Measurements from ENCODE around the gene TOX3.

TOX3 gene

DNA sequence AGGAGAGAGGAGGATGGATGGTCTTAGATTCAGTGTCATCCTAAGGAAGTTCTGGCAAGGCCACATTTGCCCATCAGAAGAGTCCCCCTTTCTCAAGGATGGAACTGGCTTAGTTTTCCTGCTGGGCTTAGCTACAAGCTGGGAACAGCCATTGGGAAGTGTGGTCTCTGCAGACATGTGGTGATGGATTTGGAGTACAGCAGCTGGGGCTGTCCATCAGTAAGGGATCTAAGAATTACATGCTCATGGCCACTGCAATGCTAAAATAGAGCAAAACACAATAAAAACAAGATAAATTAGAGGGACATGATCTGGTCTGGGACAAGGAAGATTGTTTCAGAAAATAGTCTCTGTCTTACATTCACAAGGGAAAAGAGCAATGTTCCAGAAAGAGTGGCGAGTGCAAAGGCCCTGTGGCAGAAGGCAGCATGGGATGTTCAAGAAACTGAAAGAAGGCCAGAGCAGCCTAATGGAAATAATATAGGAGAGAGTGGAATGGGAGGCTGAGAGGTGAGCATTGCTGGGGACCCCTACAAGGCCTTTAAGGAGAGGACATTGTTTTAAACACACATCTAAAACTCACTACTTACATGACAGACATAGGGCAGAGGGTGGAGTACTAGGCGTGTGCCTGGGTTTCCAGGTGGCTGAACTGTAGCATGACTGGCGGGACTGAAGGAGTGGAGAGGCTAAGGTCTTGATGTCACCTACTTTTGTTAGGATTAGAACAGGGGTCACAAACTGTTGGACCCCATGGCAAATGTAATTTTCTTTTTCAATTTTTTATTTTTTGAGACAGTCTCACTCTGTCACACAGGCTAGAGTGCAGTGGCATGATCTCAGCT is 17.0 kb upstream of the TOX3 start:
- DNase-seq, result no peak

DNA sequence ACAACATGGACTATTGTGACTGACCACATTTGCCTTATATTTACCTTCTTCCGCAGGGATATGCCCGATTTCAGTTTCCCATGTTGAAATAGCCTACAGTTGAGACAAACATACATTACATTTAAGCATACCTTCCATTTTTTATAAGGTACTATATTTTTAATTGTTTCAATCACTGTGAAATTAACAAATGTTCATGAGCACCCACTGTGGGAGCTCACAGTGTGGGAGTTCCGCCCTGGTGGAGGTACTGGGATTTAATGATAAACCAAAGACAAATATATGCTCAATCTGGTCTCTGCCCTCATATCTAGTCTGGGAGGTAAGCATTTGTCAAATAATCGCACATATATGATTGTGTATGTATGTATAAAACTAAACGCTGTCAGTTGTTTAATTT is 15.8 kb upstream of the TOX3 start:
- no peak for DNase-seq

DNA sequence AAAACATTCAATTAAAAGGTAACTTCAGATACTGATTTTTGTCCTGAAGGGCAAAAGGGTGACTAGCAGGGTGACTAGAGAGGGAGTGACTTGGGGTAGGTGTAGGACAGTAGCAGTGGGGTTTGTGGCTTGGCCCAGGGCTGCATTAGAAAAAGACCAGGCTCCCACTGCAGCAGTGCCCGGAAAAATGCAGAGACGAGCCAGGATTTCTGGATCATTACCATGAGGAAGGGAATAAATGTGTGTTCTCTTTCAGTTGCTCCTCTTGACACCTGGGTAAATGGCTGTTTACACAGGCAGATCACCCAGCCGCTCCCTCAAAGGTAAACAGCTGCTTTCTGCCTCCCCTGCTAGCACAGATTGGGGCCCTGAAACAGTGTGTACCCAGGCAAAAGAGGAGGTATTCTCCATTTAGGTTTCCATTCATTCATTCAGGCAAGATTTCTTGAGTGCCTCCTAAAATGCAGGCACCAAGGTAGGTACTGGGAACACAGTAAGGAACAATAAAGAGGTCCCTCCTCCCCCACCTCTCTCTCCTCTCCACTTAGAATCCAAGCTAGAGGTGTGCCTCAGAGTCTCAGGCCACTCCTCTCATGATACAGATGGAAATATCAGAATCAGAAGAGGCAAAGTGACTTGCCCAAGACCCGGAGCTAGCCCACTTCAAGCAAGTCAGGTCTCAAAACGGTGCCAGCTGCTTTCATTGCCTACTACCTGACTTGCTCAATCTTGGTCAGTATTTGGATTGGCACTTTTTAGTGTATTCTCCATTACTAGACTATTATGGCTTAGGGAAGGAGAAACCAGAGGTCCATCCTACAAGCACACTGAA is 15.2 kb upstream of the TOX3 start:
- DNase-seq, result no peak

DNA sequence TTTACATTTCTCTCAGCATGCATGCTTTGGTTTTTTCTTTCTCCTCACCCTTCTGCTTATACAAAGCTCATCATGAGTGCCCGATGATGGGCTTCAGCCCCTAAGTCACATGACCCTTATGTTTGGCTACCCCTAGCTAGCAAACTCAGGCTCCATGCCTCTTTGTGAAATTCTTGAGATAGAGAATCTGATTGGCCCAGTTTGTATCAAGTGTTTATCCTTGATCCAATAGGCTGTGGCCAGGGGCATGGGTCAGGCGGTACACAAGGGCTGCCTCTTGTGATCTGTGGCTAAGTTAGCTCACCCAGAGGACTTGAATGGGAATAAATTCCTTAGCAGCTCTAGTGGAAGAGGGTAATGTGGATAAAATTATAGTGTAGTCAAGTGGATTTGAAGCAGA is 11.5 kb upstream of the TOX3 start:
- no peak for DNase-seq

DNA sequence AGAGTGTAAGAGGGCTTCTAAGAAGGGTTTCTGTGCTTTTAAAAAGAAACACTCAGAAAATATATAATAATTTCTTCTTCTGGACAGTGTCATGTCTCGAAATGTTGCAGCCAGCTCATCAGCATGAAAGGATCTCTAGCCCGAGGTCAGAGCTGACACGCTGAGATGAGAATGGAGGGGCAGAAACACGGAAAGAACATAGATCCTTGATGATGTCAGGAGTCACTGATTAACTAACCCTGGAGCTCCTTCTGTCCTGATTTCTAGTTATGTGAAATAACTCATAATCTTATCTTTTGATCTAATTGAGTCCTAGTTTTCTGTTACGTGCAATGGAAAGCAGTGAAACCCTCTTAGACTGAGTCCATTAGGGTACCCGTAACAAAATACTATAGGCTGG is 10.3 kb upstream of the TOX3 start:
- DNase-seq, result no peak

DNA sequence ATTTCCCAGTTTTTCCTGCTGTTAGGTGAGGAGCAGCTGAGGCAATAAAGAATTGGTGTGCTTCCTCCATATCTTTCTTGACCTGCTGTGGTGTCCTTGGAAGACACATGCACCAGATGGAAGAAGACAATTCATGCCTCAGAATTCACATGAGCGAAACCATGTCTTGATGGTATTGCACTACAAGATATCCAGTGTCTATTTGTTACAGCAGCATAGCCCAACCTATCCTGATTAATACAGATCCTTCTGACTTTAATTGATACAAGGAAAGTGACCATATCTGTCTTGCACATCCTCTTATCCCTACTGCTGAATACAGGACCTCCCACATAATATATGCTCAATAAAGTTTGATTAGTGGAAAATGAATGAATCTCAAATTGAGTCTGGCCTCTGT is 9.1 kb upstream of the TOX3 start:
- DNase-seq, result no peak

DNA sequence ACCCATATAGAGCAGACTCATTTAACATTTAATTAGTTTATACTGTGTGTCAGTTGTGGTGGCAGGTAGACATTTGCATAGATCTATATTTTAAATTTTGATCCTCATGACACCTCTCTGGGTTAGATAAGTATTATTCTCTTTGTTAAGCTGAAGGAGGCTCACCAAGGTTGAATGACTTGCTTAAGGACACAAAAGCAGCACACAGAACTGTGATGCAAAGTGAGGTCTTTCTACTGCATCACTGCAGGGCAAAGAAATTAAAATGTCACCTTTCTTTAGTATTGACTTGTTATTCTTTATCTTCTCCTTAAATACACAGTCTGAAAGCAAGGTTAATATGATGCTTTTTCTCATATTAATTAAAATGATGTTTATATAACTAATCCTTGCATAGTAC is 8.6 kb upstream of the TOX3 start:
- no peak for DNase-seq

DNA sequence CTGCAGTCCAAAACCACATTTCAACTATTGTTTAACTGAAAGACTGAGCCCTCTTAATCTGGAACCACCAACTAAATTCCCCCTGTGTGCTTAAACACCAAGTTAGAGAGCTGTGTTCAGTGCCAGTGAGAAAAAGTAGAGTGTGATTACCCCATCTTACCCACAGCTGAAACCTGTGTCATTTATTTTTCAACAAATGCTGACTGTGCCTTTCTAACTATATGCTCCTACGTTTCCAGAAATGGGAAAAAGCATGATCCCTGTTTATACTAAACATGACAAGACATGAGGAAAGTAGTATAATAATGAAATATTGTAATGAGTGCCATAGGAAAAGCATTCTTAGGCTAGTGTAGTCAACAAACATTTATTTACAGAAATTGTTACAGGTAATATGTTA is 7.4 kb upstream of the TOX3 start:
- no peak for DNase-seq

DNA sequence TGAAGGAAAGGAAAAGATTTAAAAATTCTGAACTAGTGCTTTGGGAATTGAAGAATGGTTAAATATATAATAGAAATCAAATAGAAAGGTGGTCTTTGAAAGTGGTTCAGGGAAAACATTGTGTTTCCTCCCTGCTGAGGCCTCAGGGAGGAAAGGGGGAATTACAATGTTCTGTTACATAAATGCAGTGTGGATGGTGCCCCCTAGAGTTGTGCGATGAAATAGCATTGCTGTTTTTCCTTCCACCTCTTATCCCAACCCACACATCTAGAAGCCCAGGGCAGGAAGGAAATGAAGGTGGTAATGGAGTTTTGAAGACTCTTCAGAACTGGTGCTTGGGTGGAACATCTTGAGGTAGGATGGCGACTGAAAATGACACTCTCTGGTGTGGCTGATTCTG is 6.4 kb upstream of the TOX3 start:
- DNase-seq, result no peak

DNA sequence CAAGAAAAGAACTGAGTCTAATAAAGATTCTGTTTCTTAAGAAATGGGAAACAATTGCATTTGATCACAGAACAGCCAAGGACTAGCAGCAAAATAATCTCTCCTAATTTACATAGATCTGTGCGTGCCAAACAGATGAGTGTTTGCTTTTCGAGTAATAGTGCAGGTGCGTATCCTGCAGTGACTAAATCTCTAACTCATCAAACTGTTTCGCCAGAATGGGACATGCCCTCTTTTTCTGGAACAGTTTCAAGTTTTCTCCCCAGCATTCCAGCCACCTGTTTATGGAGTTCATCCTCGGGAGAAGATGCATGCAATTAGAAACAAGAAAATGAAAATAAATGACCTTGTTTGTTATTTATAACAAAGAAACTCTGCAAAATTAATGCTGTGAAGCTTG is 5.7 kb upstream of the TOX3 start:
- no peak for DNase-seq

DNA sequence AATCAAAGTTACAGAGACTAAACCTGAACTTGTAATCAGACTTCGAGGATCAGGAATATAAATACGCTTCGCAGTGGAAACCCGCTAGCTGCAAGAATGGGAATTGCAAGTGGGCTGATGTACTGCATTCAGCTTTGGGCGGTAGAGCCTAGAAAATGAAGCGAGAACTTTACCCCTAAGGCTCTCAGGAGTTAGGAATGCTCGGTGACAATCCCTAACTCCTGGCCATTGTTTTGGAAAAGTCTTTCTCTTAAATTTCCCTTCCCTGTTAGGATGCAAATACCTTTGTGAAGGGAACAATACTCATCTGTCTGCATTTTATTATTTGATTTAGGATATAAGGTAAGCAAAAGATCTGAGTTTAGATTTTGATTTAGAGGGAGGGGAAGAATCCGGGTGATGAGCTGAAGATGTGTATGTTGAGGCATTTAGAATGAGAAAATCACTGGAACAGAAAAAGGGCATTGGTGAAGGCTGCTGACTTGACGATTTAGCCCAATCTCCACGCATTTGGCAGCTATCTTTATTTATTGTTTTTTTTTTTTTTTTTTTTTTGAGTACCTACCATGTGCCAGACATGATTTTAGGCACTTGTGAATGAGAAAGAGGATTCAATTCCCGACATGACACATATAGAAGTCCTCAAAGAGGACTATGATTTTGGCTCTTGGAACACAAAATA is 2.2 kb upstream of the TOX3 start:
- DNase-seq, result no peak

DNA sequence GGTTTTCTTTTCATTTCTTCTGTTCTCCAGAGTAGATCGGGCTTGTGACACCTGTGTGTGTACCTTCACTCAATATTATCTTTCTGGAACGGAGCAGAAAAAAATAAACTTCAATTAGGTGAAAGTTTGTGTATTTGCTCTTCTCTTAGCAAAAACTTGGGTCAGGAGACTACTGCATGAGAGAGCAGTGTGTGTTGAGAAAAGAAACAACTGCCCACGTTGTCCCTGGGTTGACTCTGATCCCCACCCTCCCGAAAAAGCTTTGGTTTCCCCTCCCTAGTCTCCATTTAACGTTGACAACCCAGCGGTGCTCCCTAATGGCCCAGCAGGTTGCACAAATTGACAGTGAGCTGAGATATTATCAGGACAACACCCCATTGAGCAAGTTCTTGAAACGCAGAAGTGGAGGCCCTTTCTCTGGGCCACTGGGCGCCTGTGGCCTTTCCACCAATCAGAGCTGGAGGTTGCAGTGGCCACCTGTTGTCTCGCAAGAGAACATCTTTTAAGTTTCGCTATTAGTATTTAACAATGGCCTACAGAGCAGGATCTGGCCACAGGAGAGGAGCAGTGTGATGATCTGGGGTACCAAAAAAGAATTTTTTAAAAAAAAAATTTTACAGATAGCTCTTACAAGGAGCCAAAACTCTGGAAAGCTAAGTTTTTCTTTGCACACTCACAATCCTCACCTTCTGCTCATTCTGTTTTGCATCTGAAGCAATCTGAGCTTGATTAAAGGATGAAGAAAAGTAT is 1.5 kb upstream of the TOX3 start:
- no peak for DNase-seq

DNA sequence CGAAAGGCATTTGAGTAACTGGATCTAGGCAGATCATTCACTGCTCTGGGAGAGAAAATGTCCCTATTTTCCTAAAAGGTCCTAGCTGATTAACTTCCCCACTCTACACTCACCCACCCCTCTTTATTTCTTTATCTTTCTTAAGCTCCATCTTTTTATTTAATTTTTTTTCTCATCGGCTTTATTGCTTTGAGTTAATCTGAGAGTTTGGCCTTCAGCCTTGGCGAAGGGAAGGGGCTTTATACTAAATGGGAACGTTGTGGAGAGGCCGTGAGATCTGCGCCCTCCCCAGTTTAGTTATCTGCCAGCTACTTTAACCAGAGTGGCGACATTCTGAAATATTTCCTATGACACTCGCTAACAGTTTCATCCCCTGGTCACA is 882 bp upstream of the TOX3 start:
- DNase-seq, result no peak

DNA sequence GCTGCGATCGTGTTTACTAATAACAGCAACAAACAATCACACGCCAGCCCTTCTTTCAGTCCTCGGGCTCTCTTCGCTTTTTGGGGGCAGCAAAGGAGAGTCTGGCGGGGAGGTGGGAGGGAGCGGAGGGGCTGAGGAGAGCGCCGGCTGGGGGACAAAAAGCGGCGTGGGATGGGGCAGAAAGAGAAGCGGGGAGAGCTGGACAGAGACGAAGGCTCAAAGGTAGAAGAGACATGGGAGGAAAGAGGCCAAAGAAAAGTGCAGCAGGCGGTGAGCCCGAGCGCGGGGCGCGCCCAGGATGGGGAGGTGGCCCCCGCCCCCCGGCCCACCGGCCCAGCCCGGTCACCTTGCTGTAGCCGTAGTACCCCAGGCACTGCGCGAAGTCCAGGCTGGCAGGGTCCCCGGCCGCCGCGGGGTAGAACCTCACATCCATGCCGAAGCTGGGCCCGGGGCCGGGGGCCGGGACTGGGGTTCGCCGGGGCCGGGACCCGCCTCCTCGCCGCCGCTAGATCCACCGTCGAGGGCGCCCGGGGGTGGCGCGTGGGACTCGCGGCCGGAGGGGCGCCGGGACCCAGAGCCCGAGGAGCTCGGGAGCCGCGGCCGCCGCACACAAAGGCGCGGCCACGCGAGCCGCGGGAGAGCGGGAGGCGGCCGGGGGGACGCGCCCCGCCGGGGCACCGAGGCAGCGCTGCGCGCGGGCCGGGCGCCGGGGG is 496 bp downstream of the TOX3 start:
- DNase-seq, result no peak

DNA sequence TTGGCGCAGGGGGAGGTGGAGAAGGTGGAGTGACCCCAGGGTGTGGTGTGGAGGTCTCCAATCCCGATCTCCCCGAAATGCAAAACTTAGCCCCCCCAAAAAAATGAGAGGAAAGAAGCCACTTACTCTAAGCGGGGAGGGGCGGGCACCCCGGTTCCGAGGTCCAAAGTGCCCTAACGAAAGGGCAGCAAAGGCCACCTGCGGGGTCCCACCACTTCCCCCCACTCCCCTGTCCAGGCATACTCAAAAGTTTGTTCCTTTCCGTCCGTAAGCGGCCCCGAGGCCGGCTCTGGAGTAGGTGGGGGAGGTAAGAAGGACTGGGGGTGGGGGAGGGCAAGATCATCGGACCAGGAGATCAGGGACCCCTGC is 1.1 kb downstream of the TOX3 start:
- DNase-seq, result no peak

DNA sequence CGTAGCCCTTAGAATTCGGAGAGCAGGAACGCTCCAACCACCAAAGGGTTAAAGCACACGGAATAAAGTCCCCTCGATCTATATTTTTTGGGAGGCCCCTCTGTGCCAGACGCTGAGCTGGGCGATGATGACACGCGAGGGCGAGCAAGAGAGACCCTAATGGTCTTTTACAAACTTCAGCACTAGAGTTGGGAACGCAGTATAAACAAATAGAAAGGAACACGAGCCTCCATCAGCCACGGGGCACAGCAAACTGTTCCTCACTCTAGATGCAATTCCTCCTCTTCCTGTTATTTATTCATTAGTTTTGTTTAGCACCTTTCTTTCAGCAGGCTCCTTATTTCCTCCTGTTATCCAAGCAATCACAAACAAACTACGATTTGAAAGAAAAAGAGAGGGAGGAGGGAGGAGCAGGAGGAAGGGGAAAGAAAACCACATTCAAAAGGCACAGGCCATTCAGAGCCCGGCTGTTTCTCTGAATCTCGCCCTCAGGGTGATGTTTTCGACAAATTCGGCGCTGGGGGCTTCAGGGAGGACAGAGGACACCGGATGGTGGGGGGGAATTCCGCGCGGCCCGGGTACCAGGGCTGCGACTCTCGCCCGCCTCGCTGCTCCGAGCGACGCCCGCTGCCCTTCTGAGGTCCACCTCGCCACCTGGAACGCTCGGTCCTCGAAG is 1.6 kb downstream of the TOX3 start:
- no peak for DNase-seq

DNA sequence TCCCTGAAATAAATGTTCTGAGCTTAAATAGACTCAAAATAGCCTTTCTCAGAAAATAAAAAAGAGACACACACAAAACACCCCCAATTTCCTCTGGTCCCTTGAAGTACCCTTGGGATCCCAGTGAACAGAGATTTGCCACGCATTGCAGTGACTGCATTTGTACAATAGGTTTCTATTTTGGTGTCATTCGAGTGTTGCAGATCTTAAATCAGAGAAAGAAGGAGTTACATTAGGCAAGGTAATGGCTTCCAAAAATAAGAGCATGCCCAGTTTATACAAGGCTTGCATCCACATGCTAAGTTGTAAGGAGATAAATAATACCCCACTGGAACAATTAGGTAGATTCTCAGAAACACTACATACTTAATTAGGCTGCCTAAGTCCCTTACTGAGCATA is 2.2 kb downstream of the TOX3 start:
- no peak for DNase-seq

DNA sequence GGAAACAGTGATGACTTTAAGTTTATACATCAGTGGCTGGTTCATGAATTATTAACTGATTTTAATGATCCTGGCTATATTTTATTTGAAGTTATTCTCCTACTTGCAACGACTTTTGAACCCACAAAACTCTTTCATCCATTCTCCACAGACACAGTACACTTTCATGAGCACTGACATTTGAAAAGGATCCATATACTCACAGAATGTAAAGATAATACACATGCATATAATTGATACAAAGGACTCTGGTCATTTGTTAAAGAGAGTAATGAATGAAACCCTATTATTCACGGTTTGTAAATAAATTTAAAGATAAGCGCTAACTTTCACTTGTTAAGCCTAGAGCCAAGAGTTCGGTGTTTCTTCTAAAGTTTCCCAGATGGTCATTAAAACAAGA is 3.3 kb downstream of the TOX3 start:
- no peak for DNase-seq

DNA sequence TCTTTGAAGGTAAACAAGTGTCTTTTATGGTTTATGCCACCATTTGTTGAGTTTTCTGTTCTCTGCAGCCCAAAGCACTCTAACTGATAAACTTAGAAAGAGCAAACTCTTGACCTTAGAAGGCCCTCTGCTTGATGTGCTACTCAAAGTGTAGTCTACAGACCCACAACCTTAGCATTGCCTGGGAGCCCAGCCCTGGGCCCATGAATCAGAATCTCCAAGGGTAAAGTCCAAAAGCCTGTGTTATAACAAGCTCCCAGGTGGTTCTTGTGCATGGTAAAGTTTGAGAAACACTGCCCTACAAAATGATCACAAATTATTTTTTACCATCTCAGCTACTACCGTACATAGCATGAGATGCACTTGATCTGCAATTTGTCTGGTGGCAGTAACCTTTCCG is 6.0 kb downstream of the TOX3 start:
- DNase-seq, result no peak

DNA sequence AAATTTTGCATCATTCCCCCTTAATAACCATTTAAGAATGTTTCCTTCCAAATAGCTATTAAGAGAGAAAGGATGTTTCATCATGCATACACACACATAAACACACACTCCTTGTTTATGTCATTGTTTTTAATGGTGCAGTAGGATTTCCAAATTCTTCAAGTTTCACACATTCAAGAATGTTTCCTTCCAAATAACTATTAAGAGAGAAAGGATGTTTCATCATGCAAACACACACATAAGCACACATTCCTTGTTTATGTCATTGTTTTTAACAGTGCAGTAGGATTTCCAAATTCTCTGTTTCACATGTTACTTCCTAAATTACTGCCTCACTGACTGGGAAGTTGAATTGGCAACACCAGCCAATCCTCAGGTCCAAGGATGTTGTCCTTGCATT is 7.8 kb downstream of the TOX3 start:
- no peak for DNase-seq

DNA sequence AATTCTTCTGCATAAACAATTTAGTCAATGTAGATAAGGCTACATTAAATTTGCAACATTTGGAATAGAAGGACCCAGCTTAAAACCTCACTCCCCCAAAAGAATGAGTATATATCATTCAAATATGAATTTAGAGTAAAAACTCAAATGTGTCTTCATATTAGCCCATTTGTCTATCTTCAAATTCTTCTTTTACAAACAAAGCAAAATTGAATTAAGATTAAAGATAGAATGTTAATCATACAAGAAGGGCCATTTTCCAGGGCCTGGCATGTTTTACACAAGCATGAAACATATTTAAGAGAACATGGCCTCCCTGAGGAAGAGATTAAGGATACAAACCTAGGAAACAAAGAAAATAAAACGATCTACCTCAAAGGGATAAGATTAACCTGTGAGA is 8.4 kb downstream of the TOX3 start:
- no peak for DNase-seq

DNA sequence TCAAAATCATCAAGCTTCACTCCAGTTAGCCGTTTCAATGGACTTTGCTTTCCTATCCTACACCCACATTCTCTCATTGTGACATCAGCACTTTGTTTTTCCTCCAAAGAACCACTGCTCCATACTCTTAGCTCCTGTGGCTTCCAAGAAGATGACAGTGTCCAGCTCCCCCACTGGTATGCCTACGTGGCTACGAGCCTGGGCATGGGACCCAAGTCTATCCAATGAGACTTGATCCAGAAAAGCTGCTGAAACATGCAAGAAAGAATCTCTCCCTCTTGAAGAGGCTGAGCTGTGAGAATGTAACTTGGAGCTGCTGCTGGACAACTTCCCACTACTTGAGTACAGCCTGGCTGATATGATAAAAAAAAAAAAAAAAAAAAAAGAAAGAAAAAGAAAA is 9.4 kb downstream of the TOX3 start:
- DNase-seq, result no peak
